RWPE2 (cell line): ENCODE measurements around the gene TMBIM1.
"Not testable (repeated sequence)": the region's sequence is repeated elsewhere in the genome, so short reads cannot be mapped to it uniquely, and the experiment has no call there.

ENCODE experiments used
- ATAC-seq: fragments of 200-7000 bp; cut with Tn5 transposase; 3 replicates; pipeline ENCODE4 v1.9.1; 2021; ENCODE audit warnings: low read depth
- DNase-seq: peaks from one replicate; pipeline ENCODE4 v3.0.0-alpha.2; 2020; ENCODE audit warnings: low spot score
- H3K27ac ChIP-seq: fragments of 450-650 bp; 2 replicates; pipeline ENCODE4 v1.5.1; 2017; ENCODE audit warnings: mild to moderate bottlenecking; ENCODE audit not compliant: poor library complexity, severe bottlenecking
- H3K27me3 ChIP-seq: fragments of 250-450 bp; sonication (Bioruptor Pico); 2 replicates; pipeline ENCODE4 v1.5.1; 2021; ENCODE audit warnings: mild to moderate bottlenecking, moderate library complexity; ENCODE audit not compliant: insufficient read depth, poor library complexity, severe bottlenecking
- H3K36me3 ChIP-seq: fragments of 250-450 bp; sonication (Bioruptor Pico); 2 replicates; pipeline ENCODE4 v1.5.1; 2020; ENCODE audit warnings: low read depth, mild to moderate bottlenecking, moderate library complexity
- H3K4me1 ChIP-seq: fragments of 250-450 bp; sonication (Bioruptor Pico); 2 replicates; pipeline ENCODE4 v1.5.1; 2021; ENCODE audit warnings: mild to moderate bottlenecking, moderate library complexity; ENCODE audit not compliant: insufficient read depth, poor library complexity, severe bottlenecking
- H3K4me3 ChIP-seq: fragments of 250-450 bp; sonication (Bioruptor Pico); 2 replicates; pipeline ENCODE4 v1.5.1; 2021; ENCODE audit warnings: mild to moderate bottlenecking, moderate library complexity; ENCODE audit not compliant: severe bottlenecking
- H3K9me3 ChIP-seq: fragments of 250-450 bp; sonication (Bioruptor Pico); 2 replicates; pipeline ENCODE4 v1.5.1; 2021; ENCODE audit warnings: mild to moderate bottlenecking, moderate library complexity; ENCODE audit not compliant: severe bottlenecking
- TF ChIP-seq, protein P1 (sequence below): fragments of 450-650 bp; IDR thresholded peaks from one replicate; pipeline ENCODE4 v1.5.1; 2017; ENCODE audit warnings: mild to moderate bottlenecking, moderate library complexity; ENCODE audit not compliant: poor library complexity, severe bottlenecking

Gene TMBIM1

DNA sequence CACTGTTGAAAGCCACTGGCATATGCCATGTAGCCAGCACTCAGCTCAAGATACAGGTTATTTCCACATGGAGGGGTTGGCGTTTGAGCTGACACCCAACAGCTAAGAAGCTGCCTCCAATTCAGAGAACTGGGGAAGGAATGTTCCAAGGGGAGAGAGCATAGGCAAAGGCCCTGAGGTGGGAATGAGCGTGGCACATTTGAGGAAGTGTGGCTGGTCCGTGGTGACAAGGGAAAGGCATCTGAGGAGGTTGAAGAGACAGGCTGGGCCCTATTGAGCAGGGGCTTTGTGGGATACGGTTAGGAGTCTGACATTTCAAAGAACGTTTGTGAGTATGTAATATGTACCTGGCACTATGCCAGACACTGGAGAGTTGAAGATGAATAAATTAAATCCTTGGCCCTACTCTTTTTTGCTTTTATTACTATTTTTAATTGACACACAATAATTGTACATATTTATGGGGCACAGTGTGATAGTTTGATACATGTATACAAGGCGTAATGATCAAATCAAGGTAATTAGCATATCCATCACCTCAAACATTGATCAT, 27.6 kb upstream of the TMBIM1 start:
- ATAC-seq (no peak), DNase-seq (no peak)
- H3K27ac ChIP-seq = peak overlapping the region; percentile 79
- TF ChIP-seq, protein P1, sequence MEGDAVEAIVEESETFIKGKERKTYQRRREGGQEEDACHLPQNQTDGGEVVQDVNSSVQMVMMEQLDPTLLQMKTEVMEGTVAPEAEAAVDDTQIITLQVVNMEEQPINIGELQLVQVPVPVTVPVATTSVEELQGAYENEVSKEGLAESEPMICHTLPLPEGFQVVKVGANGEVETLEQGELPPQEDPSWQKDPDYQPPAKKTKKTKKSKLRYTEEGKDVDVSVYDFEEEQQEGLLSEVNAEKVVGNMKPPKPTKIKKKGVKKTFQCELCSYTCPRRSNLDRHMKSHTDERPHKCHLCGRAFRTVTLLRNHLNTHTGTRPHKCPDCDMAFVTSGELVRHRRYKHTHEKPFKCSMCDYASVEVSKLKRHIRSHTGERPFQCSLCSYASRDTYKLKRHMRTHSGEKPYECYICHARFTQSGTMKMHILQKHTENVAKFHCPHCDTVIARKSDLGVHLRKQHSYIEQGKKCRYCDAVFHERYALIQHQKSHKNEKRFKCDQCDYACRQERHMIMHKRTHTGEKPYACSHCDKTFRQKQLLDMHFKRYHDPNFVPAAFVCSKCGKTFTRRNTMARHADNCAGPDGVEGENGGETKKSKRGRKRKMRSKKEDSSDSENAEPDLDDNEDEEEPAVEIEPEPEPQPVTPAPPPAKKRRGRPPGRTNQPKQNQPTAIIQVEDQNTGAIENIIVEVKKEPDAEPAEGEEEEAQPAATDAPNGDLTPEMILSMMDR = no peak
- no peaks in the 10 kb centered on the region for H3K27me3 ChIP-seq
- peaks cover 36% of the 10 kb centered on the region for H3K4me1 ChIP-seq
- no peaks in the 10 kb centered on the region for H3K9me3 ChIP-seq
- H3K36me3 ChIP-seq = no peaks in the 10 kb centered on the region
- no peak overlapping the region for H3K4me3 ChIP-seq

DNA sequence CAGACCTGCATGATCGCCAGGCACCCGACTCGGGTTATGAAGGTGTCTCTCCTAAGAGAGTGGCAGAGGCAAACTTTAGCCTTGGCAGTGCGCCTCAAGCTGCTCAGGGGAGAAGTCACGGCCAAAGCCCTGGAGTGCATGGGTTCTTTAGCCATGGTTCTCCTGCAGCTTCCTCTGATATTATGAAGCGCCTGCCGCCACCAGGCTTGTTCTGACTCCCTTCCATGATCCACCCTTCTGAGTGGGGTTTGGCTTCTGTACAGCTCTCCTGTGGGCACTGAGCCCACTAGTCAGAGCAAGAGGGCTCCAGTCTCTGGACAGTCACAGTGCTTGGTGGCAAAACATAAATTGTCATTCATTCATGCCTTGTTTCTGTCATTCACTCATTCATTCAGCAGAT, 25.9 kb upstream of the TMBIM1 start:
- ATAC-seq (no peak), DNase-seq (no peak)
- peaks cover 28% of the 10 kb centered on the region for H3K4me1 ChIP-seq
- no peak overlapping the region for H3K27ac ChIP-seq
- H3K9me3 ChIP-seq = no peaks in the 10 kb centered on the region
- TF ChIP-seq, protein P1 = no peak
- no peak overlapping the region for H3K4me3 ChIP-seq
- no peaks in the 10 kb centered on the region for H3K27me3 ChIP-seq
- H3K36me3 ChIP-seq = no peaks in the 10 kb centered on the region

DNA sequence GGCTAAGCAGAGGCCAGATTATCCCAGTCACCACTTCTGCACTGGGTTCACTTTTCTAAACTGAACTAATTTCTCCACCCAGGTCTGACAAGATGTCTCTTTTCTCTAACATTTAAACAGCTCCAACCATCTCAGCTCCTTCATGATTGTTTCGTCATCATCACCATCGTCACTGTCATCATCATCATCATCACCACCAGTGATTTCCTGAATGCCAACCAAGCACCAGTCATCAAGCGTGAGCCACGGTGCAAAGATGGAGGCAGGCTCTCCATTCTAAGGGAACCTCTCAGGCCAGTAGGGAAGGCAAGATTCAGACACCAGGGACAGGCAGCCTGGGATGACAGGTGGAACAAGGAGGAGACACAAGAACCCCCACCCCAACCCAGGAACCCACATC, 25.5 kb upstream of the TMBIM1 start:
- H3K27ac ChIP-seq = peak overlapping the region; percentile 58
- H3K9me3 ChIP-seq = no peaks in the 10 kb centered on the region
- no peak overlapping the region for H3K4me3 ChIP-seq
- TF ChIP-seq, protein P1 = no peak
- DNase-seq = no peak
- H3K36me3 ChIP-seq = no peaks in the 10 kb centered on the region
- no peaks in the 10 kb centered on the region for H3K27me3 ChIP-seq
- no peak for ATAC-seq
- peaks cover 28% of the 10 kb centered on the region for H3K4me1 ChIP-seq

DNA sequence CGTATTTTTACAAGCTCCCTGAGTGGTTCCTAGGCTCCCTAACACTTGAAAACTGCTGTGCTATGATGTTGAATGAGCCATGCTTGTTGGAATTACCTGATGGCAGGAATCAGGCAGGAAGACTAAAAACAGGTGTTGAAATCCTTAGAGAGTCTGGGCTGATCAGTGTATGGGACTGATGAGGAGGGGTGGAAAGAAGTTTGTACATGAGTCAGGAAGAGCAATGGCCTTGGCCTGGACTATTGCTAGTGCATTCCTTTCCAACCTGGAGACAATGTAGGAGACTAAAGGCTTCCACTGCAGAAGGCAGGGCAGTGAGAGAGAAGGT, 25.0 kb upstream of the TMBIM1 start:
- DNase-seq (no peak), ATAC-seq (peak; percentile 51)
- Histone ChIP-seq H3K36me3 (no peaks in the 10 kb centered on the region), H3K4me1 (peaks cover 25% of the 10 kb centered on the region), H3K27ac (peak overlapping the region; percentile 58), H3K4me3 (no peak overlapping the region), H3K27me3 (no peaks in the 10 kb centered on the region), H3K9me3 (no peaks in the 10 kb centered on the region)
- TF ChIP-seq, protein P1 = no peak

DNA sequence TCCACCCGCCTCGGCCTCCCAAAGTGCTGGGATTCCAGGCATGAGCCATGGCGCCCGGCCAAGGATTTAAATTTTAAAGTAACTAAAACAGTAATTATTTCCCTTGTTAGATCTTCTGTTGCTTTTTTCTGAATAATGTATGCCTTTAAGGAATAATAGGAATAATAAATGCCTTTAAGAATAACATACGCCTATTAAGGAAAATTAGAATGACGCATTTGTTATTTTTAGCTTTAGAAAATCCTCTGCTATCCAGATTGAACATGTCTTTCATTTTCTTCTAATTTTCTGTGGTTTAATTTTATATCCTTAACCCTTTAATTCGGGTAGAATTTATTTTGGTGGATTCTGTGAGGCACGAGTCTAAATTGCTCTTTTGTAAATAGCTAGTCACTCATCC, 23.1 kb upstream of the TMBIM1 start:
- Histone ChIP-seq H3K4me1 (peaks cover 14% of the 10 kb centered on the region), H3K27ac (no peak overlapping the region)

DNA sequence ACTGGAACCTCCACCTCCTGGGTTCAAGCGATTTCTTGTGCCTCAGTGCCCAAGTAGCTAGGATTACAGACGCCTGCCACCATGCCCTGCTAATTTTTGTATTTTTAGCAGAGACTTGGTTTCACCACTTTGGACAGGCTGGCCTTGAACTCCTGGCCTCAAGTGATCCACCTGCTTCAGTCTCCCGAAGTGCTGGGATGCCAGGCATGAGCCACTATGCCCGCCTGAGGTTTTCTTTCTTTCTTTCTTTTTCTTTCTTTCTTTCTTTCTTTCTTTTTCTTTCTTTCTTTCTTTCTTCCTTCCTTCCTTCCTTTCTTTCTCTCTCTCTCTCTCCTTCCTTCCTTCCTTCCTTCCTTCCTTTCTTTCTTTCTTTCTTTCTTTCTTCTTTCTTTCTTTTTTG, 22.5 kb upstream of the TMBIM1 start:
- H3K4me1 ChIP-seq = peaks cover 14% of the 10 kb centered on the region
- H3K36me3 ChIP-seq, H3K27ac ChIP-seq, H3K4me3 ChIP-seq, H3K27me3 ChIP-seq, ATAC-seq, DNase-seq, H3K9me3 ChIP-seq: not testable (repeated sequence)

More for the DNA sequence above, 23.1 kb upstream of the TMBIM1 start:
- TF ChIP-seq, protein P1 = no peak
- DNase-seq = no peak
- Histone ChIP-seq H3K27me3 (no peaks in the 10 kb centered on the region), H3K4me3 (no peak overlapping the region), H3K9me3 (no peaks in the 10 kb centered on the region), H3K36me3 (no peaks in the 10 kb centered on the region)
- no peak for ATAC-seq
